Measurements from ENCODE around the gene NKX2-1.

DNA sequence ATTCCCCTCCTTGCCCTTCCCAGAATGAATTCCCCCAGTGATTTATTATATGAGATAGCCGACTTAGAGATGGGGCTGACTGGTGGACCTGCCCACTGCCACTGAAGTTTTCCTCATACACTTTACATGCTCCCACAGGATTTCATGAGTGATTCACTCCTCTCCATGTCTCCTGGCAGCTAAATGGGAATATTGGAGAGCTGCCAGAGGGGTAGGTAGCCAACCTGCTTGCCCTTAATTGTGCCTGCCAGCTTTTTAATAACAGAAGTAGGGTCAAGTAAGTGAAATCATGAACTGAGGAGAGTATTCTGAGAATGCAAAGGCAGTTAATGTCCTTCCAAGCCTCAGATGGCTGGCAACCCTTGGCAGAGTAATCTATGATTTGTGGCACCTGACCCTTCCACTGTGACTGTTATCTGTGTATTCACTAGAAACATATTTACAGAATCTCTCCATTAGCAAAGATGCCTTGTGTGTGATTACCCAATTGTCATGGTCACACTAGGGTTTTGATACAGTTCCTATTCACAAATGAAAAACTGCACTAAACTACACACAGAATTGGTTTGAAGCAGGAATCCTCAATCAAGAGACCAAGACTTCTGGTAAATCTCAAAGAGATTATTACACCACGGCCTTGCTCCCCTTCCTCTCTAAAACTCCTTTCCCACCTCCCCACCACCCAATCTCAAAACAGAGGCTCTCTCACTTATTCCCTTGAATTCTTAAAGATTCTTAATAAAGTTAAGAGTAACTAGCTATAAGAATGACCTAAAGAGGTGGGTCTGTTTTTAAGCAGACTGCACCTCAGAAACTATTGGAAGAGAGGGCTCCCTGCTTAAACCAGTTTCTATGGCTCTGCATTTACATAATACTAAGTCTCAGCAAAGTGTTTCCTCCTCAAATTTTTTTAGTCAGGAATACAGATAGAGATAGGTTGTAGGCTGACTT lies 17.2 kb downstream of the NKX2-1 start:
- TF ChIP-seq, protein P1, sequence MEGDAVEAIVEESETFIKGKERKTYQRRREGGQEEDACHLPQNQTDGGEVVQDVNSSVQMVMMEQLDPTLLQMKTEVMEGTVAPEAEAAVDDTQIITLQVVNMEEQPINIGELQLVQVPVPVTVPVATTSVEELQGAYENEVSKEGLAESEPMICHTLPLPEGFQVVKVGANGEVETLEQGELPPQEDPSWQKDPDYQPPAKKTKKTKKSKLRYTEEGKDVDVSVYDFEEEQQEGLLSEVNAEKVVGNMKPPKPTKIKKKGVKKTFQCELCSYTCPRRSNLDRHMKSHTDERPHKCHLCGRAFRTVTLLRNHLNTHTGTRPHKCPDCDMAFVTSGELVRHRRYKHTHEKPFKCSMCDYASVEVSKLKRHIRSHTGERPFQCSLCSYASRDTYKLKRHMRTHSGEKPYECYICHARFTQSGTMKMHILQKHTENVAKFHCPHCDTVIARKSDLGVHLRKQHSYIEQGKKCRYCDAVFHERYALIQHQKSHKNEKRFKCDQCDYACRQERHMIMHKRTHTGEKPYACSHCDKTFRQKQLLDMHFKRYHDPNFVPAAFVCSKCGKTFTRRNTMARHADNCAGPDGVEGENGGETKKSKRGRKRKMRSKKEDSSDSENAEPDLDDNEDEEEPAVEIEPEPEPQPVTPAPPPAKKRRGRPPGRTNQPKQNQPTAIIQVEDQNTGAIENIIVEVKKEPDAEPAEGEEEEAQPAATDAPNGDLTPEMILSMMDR (IDR thresholded peaks at IDR 0.05) = no peak
- TF ChIP-seq POLR2A (IDR thresholded peaks at IDR 0.05) = no peak

All from testis (tissue), 2 donors.